ENCODE measurements around the gene ZBTB7C.

Gene ZBTB7C

GRCh38 chr18:48159816-48160215 lies 249.4 kb downstream of the ZBTB7C start:
- no peak overlapping the region for H3K4me3 ChIP-seq (ENCODE audit: low read length)
- no peak for TF ChIP-seq CTCF (conservative IDR thresholded peaks at IDR 0.05; ENCODE audit: low read depth, low read length)
- no peak for DNase-seq (ENCODE audit: low read depth)

- no peak overlapping the region for H3K4me3 ChIP-seq (ENCODE audit: low read length)
- no peak for TF ChIP-seq CTCF (conservative IDR thresholded peaks at IDR 0.05; ENCODE audit: low read depth, low read length)
- no peak for DNase-seq (ENCODE audit: low read depth)
Measured at GRCh38 chr18:48158721-48159120, 250.5 kb downstream of the ZBTB7C start.

- H3K4me3 ChIP-seq (ENCODE audit: low read length), result no peak overlapping the region
Measured at GRCh38 chr18:48157956-48158355, 251.2 kb downstream of the ZBTB7C start.

GRCh38 chr18:48155856-48156255 lies 253.3 kb downstream of the ZBTB7C start:
- no peak overlapping the region for H3K4me3 ChIP-seq (ENCODE audit: low read length)
- TF ChIP-seq CTCF (conservative IDR thresholded peaks at IDR 0.05; ENCODE audit: low read depth, low read length), result no peak
- no peak for DNase-seq (ENCODE audit: low read depth)

More at GRCh38 chr18:48157956-48158355, 251.2 kb downstream of the ZBTB7C start:
- DNase-seq (ENCODE audit: low read depth), result no peak
- no peak for TF ChIP-seq CTCF (conservative IDR thresholded peaks at IDR 0.05; ENCODE audit: low read depth, low read length)

- no peak overlapping the region for H3K4me3 ChIP-seq (ENCODE audit: low read length)
- no peak for DNase-seq (ENCODE audit: low read depth)
- peak; percentile 1 for TF ChIP-seq CTCF (conservative IDR thresholded peaks at IDR 0.05; ENCODE audit: low read depth, low read length)
Measured at GRCh38 chr18:48154828-48155227, 254.4 kb downstream of the ZBTB7C start.

GRCh38 chr18:48153613-48154481 lies 255.3 kb downstream of the ZBTB7C start:
- no peak overlapping the region for H3K4me3 ChIP-seq (ENCODE audit: low read length)
- no peak for DNase-seq (ENCODE audit: low read depth)
- no peak for TF ChIP-seq CTCF (conservative IDR thresholded peaks at IDR 0.05; ENCODE audit: low read depth, low read length)

GRCh38 chr18:48152549-48152948 lies 256.6 kb downstream of the ZBTB7C start:
- no peak for DNase-seq (ENCODE audit: low read depth)
- H3K4me3 ChIP-seq (ENCODE audit: low read length), result no peak overlapping the region
- TF ChIP-seq CTCF (conservative IDR thresholded peaks at IDR 0.05; ENCODE audit: low read depth, low read length), result no peak
